HG02588 (cell line): ENCODE data around the gene TTC22.
"Not testable (repeated sequence)": the region's sequence is repeated elsewhere in the genome, so short reads cannot be mapped to it uniquely, and the experiment has no call there.

ENCODE experiments used
- ATAC-seq: cut with Tn5 transposase; IDR thresholded peaks from one replicate; pipeline ENCODE4 v1.9.1; 2021; ENCODE audit warnings: mild to moderate bottlenecking, moderate library complexity; ENCODE audit not compliant: unreplicated experiment

The TTC22 gene

DNA sequence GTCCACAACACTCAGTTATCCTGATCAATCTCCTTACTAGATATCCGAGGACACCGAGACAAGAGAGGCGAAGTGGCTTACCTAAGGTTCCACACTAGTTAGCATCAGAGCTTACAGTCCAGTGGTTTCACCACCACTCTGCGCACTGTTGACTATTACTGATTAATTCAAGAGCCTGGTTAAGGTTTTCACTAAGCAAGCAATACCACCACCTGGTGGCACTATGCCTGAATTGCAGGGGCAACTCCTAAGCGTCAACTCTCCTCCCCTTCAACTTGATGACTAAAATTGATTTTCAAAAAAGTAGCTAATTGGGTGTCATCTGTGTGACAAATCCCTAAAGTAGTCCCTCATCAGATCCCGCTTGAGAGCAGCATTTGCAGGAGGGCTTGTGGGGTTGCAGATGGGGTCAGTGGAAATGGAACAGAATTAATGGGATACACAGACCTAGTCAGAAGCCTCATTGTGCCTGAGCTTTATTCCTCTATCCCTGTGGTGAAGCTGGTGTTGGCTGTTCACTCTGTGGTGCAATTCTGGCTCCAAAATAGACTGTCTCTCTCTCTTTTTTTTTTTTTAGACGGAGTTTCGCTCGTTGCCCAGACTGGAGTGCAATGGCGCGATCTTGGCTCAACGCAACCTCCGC lies 9.1 kb downstream of the TTC22 start:
- no peak for ATAC-seq

DNA sequence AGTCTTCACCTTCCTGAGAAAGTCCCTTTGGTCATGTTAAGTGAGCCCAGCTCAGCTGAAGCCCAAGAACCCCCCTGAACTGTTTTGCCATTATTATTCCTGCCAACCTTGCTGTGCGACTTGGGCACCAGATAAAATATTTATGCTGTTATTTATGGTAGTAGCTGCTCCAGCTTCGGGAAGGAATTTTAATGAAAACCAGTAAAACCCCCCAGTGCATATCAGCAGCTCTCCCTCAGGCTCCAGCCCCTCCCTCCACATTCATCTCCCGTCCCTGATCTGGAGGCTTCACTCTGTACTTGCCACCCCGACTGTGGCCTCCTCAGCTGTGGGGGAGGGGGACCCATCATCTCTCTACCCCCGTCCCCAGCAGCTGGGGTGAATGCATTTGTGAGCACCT lies 12.7 kb downstream of the TTC22 start:
- ATAC-seq, result no peak

GRCh38 chr1:54787604-54788003 lies 13.5 kb downstream of the TTC22 start:
- no peak for ATAC-seq

GRCh38 chr1:54786778-54787177 lies 14.3 kb downstream of the TTC22 start:
- ATAC-seq, result no peak

- no peak for ATAC-seq
Observed at GRCh38 chr1:54784066-54784465, 17.1 kb downstream of the TTC22 start.

DNA sequence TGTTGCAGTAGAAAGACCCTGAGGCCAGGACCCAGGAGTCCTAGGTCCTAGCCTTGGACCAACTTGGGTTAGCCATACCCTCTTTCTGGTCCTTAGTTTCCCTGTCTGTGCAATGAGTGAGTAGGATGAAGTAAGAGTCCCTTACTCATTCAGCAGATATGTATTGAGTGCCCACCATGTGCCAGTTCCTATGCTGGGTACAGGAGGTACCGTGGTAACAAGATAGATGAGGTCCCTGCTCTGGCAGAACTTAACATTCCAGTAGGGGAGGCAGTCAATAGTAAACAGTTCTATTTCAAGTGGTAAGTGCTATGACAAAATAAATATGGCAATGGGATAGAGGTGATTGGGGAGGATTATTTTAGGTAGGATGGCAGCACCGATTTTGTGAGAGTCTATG lies 18.5 kb downstream of the TTC22 start:
- no peak for ATAC-seq

DNA sequence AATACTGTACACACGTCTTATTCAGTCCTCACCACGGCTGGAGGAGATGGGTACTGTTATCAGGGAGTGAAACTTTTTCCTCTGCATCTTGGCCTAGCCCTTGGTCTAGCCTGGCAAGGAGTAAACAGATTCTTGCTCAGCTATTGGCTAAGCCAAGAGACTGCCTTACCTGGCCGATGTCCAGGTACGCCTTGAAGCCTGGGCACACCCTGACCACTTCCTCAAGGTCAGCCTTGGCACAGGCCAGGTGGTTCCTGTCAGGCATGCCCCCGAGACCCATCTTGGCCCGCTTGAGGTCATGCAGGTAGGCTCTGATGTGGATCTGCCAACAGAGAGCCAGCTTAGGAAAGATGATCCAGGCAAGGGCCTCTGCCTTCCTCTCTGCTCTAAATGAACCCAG lies 19.0 kb downstream of the TTC22 start:
- no peak for ATAC-seq

- ATAC-seq, result no peak
Observed at GRCh38 chr1:54781023-54781723, 19.9 kb downstream of the TTC22 start.

- no peak for ATAC-seq
Observed at GRCh38 chr1:54777431-54777830, 23.7 kb downstream of the TTC22 start.

DNA sequence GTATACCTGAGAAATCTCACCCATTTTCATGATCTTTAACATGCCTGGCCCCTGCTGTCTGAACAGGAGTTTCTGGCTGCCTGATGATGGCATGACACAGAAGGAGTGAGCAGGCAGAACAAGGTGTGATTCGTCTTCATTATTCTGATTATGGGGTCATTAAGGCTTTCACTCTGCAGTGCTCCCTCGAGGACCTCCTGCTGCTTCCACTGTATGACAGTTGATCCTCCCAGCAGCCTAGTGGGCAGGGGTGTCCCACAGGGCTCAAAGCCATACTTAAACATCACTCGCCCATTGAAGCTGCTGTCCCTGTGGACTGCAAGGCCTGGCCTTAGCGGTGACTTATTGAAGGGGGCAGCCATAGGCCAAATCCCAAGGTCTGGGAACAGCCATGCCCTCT lies 24.1 kb downstream of the TTC22 start:
- no peak for ATAC-seq

DNA sequence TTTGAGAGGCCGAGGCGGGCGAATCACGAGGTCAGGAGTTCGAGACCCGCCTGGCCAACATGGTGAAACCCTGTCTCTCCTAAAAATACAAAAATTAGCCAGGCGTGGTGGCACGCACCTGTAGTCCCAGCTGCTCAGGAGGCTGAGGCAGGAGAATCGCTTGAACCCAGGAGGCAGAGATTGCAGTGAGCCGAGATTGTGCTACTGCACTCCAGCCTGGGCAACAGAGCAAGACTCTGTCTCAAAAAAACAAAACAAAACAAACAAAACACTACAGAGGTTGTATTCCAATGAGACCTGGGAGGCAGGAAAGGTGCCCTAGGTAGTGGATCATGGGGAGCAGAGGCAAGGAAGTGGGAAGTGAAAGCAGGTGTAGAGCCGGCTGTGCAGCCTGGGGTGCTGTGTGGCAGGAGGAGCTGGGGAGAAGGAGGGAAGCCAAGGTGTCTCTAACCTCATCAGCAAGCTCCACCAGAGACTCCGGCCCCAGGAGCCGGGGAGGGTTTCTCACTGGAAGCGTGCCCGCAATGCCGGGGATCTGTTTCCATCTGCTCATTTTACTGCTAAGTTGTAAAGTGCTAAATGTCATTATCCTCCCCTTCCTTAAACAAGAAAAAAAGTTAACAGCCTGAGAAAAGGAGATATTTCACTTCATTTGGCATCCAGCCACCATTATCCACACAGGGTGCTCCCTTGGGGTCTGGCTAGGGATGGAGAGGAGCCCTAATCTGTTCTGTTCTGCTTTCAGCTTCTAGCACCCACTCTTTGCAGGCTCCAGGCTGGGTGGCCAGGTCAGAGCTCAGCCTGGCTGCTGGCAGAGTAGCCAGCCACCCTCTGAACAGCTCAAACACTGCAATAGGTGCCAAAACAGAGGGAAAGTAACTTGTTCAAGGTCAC lies 25.0 kb downstream of the TTC22 start:
- ATAC-seq, result not testable (repeated sequence)

DNA sequence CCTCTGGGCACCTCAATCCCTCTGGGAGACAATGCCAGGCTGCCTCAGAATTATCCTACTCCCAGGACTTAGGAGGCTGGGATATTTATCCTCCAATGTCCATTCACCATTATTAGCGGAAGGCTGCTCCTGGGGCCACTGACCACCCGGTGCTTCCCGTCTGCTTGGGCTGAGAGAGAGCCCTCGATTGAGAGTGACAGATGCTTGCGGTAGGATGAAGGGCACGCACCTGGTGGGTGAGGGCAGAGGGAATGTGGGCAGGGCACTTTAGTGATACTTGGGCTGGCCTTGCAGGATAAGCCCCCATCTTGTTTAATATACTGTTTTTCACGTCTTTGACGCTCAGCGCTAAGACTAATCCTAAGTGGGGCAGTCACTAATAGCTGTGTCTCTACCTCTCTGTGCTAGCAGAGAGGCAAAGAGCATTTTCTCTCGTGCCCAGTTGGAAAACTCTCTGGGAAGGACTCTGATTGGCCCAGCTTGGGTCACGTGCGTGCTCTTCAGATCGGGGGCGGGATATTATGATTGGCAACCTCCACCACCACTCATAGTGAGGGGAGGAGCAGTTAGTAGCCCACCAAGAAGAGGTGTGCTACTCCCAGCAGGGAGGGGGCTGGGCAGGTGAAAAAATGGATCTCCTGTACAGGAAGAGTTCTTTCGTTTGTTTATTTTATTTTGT lies 26.2 kb downstream of the TTC22 start:
- no peak for ATAC-seq

DNA sequence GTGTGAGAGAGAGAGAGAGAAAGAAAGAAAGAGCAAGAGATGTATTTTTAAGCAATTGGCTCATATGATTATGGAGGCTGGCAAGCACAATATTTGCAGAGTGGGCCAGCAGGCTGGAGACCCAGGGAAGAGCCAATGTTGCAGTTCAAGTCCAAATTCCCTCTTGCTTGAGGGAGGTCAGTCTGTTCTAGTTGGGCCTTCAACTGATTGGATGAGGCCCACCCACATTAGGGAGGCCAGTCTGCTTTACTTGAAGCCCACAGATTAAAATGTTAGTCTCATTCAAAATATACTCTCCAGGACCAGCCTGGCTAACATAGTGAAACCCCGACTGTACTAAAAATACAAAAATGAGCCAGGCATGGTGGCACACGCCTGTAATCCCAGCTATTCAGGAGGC lies 28.2 kb downstream of the TTC22 start:
- no peak for ATAC-seq

DNA sequence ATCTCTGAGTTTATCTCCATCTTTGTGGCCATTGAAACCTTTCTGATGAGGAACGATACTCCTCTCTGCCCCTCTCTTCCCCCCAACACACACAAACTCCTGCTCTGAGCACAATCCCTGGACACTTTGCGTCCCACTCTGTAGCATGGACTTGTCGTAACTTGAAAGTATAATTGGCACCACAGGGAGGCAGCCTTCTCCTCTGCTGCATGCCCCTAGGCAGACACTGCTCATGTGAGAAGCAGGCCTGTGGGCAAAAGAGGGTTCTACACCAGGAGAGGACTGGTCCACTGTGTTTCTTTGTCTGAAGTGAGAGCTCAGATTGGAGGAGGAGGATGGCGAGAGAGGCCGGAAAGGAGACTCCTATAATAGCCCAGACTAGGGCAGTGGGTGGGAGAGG lies 33.0 kb downstream of the TTC22 start:
- no peak for ATAC-seq

DNA sequence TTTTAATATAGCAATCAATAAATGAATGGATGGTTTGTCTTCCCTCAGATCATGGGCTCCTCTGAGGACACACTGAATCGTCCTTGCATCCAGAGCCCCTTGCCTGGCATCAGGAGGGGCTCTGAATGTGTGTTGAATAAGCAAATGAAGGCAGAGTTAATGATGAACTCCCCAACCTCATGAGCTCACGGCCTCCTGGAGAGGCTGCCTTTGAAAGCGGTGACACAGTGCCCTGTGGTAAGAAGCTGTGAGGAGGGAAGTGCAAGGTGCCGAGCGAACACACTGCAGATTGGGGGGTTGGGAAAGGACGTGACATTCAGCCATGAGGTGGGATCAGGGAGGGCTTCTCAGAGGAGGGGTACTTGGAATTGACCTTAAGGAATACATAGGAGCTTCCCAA lies 33.6 kb downstream of the TTC22 start:
- no peak for ATAC-seq

DNA sequence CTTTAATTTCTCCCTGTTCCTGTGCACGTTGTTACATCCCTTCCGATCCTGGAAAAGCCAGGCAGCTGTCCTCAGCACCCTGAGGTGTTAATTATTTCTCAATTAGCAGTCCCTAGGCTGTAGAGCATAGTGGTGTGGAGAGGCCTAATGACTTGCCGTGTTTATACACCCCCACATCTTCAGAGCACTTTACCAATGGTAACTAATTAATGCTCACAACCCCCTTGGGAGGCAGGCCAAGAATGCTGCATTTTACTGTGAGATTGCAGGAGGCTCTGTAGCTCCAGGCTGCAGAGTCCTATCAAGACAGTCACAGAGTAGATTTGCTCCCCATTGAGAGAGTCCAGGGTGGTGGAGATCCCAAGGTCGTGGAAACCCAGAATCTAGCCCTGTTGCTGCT lies 34.4 kb downstream of the TTC22 start:
- no peak for ATAC-seq

- peak; percentile 5 for ATAC-seq
Observed at GRCh38 chr1:54764922-54765561, 36.1 kb downstream of the TTC22 start.

DNA sequence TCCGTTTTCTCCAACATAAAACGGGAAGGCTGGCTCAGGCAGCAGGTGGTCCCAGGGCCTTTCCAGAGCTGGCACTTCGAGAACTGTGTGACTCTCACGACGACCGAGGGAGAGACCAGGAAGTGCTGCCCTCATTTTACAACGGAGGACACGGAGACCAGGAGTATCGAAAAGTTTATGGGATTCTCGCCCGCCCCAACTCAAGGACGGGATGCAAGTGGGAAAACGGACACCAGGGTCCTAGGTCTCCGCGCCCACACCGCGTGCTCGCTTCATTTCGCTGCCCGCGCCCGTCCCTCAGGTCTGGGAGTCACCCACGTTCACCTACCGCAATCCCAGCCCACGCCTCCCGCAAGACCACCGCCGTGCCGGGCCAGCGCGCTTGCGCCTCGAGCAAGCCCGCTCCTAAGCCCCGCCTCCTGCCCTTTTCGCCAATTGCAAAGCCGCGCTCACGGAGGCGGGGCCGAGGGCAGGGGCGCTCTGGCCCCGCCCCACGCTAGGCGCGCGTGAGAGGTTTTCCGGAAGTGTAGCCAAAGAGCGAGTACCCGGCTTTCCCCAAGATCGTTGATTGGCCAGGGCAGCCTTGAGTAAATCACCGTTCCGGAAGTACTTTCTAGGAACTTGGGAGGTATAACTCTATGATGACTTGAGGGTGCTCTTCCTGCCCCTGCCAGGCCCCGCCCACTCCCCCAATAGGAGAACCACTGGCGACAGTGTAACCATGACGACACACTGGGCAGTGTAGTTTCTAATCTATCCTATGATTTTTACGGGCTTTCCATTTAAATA lies 36.8 kb downstream of the TTC22 start, which contains the start of gene PARS2:
PARS2 (minus strand) TSS at position 391 of the 789 bp plus-strand sequence. CDS start 5,362 bp downstream, outside the sequence.
- peak; percentile 95 for ATAC-seq

GRCh38 chr1:54763816-54764132 lies 37.3 kb downstream of the TTC22 start:
- no peak for ATAC-seq
